Stimulated activated CD8-positive, alpha-beta memory T cell treated with anti-CD3 and anti-CD28 coated beads, Interleukin-15, amount 100 ng/mL, for 24 hours (primary cell): Measurements from ENCODE around the gene EEF1A2.
"Not testable (repeated sequence)": the region's sequence is repeated elsewhere in the genome, so short reads cannot be mapped to it uniquely, and the experiment has no call there.

ENCODE experiments used
- DNase-seq: peaks from one replicate; pipeline ENCODE4 v3.0.0-alpha.2; 2020; ENCODE audit warnings: low read depth

Gene EEF1A2

DNA sequence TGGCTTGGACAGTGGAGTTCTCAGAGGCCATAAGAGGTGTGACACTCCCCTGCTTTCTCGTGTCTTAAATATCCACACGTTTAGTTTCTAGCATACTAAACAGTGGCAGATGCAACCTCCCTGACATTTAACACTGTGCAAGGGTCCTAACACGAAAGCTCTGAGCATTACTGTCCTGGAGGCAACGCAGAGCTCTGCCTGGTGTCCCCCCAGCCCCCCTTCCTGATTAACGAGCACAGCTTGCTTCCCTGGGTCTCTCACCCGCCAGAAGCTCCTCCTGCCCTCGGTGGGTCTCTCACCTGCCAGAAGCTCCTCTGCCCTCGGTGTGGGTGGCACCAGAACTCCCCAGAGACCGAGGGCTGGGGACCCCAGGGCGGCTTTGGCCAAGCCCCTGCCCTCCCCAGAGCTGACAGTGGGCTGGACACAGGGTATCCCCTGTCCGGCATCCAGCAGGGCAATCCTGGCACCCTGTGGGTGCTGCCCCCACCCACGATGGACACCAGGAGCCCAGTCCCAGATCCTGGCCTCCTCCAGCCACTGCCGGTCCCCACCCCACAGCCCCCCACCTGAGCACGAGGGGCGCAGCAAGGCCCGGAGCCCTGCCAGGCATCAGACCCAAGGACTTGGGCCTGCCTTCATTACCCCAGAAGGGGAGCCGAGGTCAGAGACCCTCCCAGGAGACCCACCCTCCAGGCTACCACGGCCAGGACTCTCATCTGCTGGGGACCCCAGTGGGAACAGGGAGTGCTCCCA is 14.1 kb downstream of the EEF1A2 start:
- DNase-seq = no peak

DNA sequence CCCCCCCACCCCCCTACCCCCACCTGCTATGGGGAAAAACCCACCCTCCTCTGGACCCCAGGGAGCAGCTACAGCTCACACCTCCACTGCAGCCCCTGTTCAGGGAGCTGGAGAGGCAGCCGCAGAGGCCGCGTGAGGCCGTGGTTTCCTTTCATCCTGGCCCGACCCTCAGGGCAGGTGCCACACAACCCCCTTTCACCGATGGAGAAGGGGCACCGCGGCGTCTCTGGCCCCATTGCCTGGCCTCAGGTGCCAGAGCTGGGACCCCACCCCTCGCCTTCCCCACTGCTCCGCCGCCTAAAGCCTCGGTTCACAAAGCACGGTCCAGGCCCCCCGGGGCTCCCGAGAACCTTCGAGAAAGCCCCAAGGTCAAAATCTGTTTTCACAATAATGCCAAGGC is 14.6 kb downstream of the EEF1A2 start:
- DNase-seq = no peak

DNA sequence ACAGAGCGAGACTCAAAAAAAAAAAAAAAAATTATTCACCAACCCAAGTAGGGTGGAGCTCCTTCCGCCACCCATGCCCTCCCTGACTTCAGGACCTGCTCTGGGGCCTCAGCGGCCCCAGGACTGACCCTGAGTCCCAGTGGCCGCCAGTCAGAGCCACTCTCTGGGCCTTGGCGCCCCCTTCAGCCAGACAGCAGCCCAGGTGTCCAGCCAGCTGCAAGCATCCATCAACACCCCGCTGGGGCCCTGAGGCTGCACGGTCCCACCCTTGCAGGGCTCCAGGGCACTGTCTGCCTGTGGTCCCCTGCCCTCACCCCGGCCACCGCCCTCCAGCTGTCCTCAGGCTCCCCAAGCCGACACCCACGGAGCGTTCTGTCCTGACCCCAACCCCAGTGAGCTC is 15.0 kb downstream of the EEF1A2 start:
- DNase-seq = no peak

DNA sequence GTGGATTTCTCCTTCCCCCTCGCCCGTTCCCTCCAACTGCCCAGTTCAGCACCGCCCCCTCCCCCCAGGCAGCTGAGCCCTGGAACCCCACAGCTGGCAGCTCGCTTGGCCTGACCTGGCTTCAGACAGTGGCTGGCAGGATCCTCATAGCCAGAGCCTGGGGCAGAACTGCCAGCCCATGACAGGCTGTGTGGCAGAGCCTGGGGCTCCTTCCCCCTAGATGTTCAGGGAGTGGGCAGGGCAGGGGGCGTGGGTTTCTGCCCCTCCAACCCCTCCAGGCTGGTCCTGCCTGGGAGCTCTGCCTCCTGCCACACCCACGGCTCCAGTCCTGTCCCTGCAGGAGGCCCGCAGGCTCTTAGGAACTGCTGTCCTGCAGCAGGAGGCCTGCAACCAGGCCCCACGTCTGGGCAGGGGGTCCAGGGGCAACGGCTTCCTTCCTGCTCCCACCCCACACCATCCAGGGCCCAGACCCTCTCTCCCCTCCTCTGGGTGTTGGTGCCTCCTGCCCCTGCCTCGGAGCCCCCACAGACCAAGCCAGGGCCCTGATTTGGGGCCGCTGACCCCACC is 16.8 kb downstream of the EEF1A2 start:
- DNase-seq = no peak

- DNase-seq = no peak
Measured at GRCh38 chr20:63481503-63481902, 17.4 kb downstream of the EEF1A2 start.

DNA sequence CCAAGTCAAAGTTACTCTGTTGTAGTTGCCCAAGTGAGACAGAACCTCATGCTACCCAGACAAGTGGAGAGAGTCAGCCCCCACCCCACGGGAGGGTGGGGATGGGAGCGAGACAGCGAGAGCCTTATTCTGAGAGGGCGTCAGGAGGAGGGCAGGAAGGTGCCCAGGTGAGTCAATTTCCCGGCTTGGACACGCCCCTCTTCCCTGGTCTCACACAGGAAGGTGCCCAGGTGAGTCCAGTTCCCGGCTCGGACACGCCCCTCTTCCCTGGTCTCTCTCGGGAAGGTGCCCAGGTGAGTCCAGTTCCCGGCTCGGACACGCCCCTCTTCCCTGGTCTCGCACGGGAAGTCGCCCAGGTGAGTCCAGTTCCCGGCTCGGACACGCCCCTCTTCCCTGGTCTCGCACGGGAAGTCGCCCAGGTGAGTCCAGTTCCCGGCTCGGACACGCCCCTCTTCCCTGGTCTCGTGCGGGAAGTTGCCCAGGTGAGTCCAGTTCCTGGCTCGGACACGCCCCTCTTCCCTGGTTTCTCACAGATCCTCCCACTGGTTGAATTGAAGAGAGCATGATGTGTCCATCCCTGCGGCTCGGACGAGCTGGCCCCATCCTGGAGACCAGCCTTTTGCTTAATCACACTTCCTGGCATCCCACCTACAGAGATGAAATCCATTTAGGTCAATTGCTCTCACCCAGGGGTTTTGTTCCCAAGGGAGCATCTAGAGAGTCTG is 19.0 kb downstream of the EEF1A2 start:
- not testable (repeated sequence) for DNase-seq

GRCh38 chr20:63478346-63479302 is 20.3 kb downstream of the EEF1A2 start:
- DNase-seq = no peak

DNA sequence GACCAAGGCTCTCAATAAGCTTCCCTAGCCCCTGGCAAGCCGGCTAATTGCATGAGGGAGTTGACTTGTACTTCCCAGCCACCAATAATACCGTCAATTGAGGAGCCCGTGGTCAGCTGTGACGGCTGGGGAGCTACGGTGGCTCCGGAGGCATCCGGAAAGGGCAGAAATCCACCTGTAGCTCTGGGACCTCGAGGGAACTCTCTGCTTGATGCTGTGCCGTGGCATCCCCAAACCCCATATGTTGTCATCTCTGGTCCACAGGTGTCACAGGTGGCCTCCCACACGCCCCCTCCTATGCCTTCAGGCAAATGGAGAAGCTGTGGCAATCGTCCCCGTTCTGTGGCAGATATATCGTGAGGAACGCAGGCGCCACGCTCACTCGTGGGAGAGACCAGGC is 20.9 kb downstream of the EEF1A2 start:
- no peak for DNase-seq

DNA sequence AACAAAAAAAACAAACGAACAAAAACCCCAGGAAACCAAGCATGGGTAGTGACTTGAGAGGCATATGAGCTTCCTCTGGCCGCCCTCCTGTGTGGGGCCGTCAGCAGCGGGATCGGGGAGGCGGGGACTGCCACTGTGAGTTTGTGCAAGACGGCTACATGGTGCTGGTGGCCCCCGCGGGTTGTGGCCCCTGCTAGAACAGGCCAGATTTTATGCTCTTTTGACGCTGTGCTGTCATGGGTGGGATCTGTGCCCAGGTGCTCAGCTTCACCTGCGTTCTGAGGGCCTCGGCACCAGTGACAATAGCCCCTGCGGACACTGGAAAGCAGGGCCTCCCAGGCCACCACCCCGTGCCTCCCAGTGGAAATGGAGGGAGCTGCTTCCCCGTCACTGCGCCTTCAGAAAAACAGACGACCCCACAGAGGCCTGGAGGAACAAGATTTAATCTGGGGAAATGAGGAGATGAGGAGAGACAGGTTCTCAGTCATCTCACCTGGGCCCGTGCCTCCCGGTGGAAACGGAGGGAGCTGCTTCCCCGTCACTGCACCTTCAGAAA is 21.7 kb downstream of the EEF1A2 start:
- DNase-seq = no peak

GRCh38 chr20:63475209-63475608 is 23.7 kb downstream of the EEF1A2 start:
- no peak for DNase-seq

DNA sequence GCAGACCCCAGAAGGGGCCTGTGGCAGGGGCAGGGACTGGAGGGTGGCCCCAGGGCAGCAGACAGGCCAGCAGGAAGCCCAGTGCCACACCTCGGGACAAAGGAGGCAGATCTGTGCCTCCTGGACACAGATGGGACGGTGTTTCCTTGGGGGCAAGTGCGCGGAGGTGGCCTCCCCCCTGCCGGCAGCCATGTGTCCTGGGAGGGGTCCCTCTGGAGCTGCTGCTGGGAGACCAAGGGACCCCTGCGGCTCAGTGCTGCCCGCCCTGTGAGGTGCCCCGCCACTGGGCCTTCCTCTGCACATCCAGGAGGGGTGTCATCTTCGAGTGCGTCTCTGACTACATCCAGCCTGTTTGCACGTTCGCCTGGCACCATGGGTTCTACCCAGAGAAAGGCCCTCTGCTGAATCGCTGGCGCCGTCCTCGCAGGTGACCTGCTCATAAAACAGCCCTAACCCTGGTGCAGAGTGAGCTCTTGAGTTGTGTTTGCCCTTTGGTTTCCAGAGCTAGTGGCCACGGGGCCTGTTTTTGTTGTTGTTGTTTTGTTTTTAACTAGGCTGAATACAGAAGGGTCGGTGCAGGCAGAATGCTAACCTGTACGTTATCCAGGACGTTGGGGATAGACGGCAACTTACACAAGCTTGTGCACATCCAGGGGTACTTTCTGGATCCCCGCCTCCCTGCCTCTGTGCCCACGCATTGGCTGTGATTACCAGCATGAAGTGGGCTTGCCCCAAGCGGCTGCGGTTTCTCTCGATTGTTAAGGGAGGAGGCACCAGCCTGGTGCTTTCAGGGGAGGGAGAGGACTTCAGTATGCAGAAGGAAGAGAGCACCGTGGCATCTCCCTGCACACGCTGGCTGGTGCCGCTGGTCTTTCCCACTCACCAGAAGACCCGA is 25.1 kb downstream of the EEF1A2 start:
- no peak for DNase-seq

DNA sequence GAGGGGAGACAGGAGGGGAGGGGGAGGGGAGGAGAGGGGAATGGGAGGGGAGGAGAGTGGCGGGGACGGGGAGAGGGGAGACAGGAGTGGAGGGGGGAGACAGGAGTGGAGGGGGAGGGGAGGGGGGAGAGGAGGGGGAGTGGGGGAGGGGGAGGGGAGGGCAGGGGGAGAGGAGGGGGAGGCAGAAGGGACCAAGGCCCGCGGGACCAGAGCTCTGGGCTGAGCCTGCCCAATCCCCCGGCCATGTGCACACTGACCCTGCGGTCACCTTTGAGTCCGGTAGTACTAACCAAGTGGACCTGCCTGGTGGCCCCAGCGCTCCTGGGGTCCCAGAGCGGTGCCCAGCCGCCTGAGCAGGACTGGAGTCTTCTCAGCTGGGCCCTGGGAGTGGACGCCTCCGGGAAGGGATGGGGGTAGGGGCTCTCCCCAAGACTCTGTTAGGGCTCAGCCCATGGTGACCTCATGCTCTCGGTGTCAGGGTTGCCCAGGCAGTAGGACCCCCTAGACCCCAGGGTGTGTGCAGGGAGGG is 26.0 kb downstream of the EEF1A2 start:
- DNase-seq = no peak

DNA sequence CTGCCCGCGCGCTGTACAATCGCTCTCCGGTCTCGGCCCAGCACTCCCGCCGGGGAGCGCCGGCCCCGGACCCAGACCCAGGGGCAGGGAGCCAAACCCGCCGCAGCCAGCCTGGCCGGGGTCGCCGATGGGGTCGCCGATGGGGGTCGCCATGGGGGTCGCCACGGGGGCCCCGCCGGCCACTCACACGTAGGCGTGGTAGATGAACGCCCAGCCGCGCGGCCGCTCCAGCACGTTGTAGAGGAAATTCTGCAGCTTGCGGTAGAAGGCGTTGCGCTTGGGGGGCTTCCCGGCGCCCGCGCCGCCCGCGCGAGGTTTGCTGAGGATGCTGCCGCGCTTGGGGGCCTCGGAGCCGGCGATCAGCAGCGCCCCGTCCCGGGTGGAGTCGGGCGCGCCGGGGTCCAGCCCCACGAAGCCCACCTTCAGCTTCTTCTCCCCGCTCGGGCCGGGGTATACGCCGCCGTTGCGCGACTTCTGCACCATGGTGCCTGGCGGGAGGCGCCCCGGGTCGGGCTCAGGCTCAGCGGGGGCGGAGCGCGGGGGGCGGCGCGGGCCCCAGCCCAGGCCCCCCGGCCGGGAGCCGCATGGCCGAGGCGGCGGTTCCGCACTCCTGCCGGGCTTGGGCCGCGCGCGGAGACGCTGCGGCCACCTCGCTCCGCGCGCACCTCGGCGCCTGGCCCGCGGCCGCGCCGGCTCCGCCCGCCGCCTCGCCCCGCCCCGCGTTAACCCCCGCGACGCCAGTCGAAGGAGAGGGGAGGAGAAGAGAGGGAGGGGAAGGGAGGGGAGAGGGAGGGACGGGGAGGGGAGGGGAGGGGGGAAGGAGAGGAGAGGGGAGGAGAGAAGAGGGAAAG is 26.7 kb downstream of the EEF1A2 start, which contains the start of gene KCNQ2:
TSS of gene KCNQ2 (minus strand) at position 675 of the 851 bp plus-strand sequence. CDS start at position 483, 192 bp downstream.
- no peak for DNase-seq

DNA sequence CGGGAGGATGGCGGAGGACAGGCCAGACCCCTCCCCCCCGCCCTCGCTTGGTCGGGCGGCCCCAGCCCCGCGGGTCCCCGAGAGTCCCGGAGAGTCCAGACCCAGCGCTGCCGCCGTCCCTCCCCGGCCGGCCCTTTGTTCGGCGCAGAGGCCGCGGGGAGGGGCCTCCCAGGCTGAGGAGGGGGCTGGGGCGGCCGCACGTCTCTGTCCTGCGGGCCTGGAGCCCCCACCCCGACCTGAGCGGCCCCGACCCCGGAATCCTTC is 27.2 kb downstream of the EEF1A2 start:
- no peak for DNase-seq

DNA sequence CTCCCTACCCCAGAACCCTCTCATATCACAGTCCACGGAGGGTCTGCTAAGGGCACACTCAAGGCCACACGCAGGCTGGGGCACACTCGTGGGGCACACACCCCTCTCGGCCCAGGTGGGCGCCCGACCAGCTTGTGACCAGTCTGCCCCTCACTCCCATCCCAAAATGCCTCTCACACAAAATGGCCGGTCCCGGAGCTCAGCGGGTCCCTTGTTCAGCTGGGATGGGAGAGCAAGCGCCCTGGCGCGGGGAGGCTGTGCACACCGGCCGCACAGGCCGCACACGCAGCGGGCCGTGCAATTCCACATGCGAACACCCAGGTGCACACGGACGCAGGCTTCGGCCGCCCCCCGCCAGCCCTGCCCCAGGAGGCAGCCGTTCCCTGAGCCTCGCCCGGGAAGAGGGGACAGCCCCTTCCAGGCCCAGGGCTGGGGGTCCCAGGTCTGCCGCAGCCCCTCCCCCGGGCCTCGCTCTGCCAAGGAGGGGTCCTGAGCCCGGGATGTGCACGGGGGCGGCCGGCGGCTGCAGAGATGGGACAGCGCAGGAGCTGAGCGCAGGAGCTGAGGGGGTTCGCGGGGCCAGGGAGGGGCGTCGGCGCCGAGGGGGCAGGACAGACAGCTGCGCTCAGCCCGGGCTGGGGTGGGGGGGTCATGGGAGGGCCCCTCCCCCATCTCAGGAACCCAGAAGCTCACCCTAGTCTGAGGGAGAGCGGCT is 27.7 kb downstream of the EEF1A2 start:
- DNase-seq = no peak

DNA sequence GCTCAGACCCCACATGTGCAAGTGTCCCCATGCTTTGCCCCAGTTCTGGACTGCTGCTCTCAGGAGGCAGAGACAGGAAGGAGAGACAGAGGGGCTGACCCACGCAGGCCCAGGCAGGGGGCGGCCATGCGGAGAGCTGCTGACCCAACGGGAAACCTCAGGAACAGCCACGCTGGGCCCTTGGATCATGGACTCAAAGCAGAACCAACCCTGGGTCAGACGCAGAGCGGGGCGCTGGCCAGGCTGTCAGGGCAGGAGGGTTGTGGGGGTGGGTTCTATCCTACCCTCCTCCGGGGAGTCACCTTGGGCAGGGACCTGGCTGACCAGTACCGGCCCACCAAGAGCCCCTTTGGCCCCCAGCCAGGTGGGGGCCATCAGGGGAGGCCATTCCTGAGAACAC is 28.5 kb downstream of the EEF1A2 start:
- no peak for DNase-seq

- DNase-seq = no peak
Measured at GRCh38 chr20:63469713-63470101, 29.2 kb downstream of the EEF1A2 start.

GRCh38 chr20:63469019-63469712 is 29.7 kb downstream of the EEF1A2 start:
- DNase-seq = no peak
